H1 (cell line): ENCODE data around the gene AGR2. TPM values are rescaled to one million over a fixed set of nuclear protein-coding genes. Genes with fewer than 3 reads are reported as not detected.

Experiments used
- CEBPB ChIP-seq: IDR thresholded peaks from 2 replicates; pipeline ENCODE4 v1.6.1; 2012; ENCODE audit warnings: low read depth, low read length
- CREB1 ChIP-seq: IDR thresholded peaks from 2 replicates; pipeline ENCODE4 v1.6.1; 2012; ENCODE audit warnings: inconsistent platforms
- EZH2 ChIP-seq: fragments of 200-600 bp; sonication (generic); IDR thresholded peaks from 2 replicates; pipeline ENCODE4 v1.7.1; 2012; ENCODE audit warnings: low read depth, mild to moderate bottlenecking, moderate library complexity, low read length, inconsistent platforms; ENCODE audit not compliant: severe bottlenecking
- GABPA ChIP-seq: IDR thresholded peaks from 2 replicates; pipeline ENCODE4 v1.6.1; 2011; ENCODE audit warnings: mild to moderate bottlenecking, low read length, moderate library complexity, borderline replicate concordance; ENCODE audit not compliant: insufficient read depth
- TAF1 ChIP-seq: IDR thresholded peaks from 2 replicates; pipeline ENCODE4 v1.6.1; 2011; ENCODE audit warnings: mild to moderate bottlenecking, low read depth, low read length
- TBP ChIP-seq: IDR thresholded peaks from 2 replicates; pipeline ENCODE4 v1.6.1; 2011; ENCODE audit warnings: low read depth, low read length, improper control_type of control experiment
- polyA plus RNA-seq, 7 experiments: library from polyadenylated mRNA; depleted of rRNA in 3 of 7; stranded (reverse) in 5 of 7; unstranded in 2 of 7; fragments of >200 nt in 5 of 7; fragments of 200-250 nt in 2 of 7; gene quantifications; 1 replicate in 5 of 7; 2 replicates in 1 of 7; 4 replicates in 1 of 7; pipeline versions ENCODE4 v1.2.1 to v1.2.3, GENCODE V29; 2011 to 2013; ENCODE audit warnings: missing spikeins in 2 of 7, mixed read lengths in 2 of 7
- total RNA-seq: library from RNA; stranded (reverse); fragmentation: NEBNext Ultra II Directional; extraction: Animal tissue kit (Norgen Biotek cat#: 25700); gene quantifications from 2 replicates; pipeline ENCODE4 v1.2.1, GENCODE V29; 2021
- TF ChIP-seq, protein P1 (sequence below): IDR thresholded peaks from 2 replicates; pipeline ENCODE4 v1.6.1; 2012; ENCODE audit warnings: inconsistent platforms

The AGR2 gene
- total and polyA plus RNA-seq, 2 of the 8 experiments (the other 6 are each of a cell fraction or from before 2014, with no cell fraction given) = not detected

DNA sequence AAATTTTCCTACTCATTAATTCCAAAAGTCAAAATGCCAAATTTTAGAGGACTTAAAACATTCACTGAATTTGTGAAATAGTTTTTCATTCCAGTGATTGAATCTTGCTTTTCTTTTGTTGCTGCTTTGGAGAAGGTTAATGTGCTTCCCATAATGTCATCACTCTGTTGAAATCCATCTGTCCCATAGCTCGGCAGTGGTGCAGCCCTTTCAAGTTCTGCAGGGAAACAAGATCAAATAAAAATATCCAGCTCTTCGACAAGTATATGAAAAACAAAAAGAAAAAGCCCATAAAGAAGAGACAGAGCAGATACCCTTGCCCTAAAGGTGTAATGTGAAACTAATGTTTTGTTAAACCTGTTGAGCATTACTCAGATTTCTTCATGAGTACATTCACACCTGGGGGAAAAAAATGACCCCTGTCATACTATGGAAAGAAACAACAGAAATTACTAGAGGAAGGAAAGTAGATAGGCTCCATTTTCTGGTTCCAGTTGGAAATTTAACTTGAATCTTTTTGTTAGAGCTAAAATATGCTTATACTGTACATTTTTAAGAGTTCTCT is 41.9 kb upstream of the AGR2 start (continued):
- TF ChIP-seq GABPA = no peak
- TF ChIP-seq CREB1 = no peak
- no peak for TF ChIP-seq CEBPB
- no peak for TF ChIP-seq TBP
- TF ChIP-seq, protein P1, sequence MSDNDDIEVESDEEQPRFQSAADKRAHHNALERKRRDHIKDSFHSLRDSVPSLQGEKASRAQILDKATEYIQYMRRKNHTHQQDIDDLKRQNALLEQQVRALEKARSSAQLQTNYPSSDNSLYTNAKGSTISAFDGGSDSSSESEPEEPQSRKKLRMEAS = no peak
- no peak for TF ChIP-seq EZH2
- no peak for TF ChIP-seq TAF1
